Smooth muscle cell (in vitro differentiated cells): ENCODE data around the gene ABCA7. TPM values are rescaled to one million over a fixed set of nuclear protein-coding genes. Genes with fewer than 3 reads are reported as not detected.

Experiments used
- DNase-seq: peaks from one replicate; lab custom pipeline; 2025; ENCODE audit not compliant: unreplicated experiment; lab: John Stamatoyannopoulos, UW
- H2AFZ ChIP-seq: fragments of 200-600 bp; sonication (generic); 2 replicates; pipeline ENCODE4 v1.6.0; 2016; ENCODE audit warnings: antibody characterized with exemption, low read depth, mild to moderate bottlenecking
- H3F3A ChIP-seq: fragments of 200-600 bp; sonication (generic); 2 replicates; pipeline ENCODE4 v1.6.0; 2017; ENCODE audit warnings: antibody characterized with exemption, low read depth
- H3K27ac ChIP-seq: fragments of 200-600 bp; sonication (generic); 2 replicates; pipeline ENCODE4 v1.5.1; 2016; ENCODE audit warnings: low read depth, mild to moderate bottlenecking
- H3K27me3 ChIP-seq: fragments of 200-600 bp; sonication (generic); 2 replicates; pipeline ENCODE4 v1.6.1; 2016; ENCODE audit warnings: low read depth, mild to moderate bottlenecking
- H3K36me3 ChIP-seq: fragments of 200-600 bp; sonication (generic); 2 replicates; pipeline ENCODE4 v1.5.1; 2016; ENCODE audit warnings: low read depth
- H3K4me1 ChIP-seq: fragments of 200-600 bp; sonication (generic); 2 replicates; pipeline ENCODE4 v1.5.1; 2016; ENCODE audit warnings: low read depth
- H3K4me2 ChIP-seq: fragments of 200-600 bp; sonication (generic); 2 replicates; pipeline ENCODE4 v1.6.0; 2016; ENCODE audit warnings: mild to moderate bottlenecking
- H3K4me3 ChIP-seq: fragments of 200-600 bp; sonication (generic); 2 replicates; pipeline ENCODE4 v1.5.1; 2016; ENCODE audit warnings: mild to moderate bottlenecking
- H3K79me2 ChIP-seq: fragments of 200-600 bp; sonication (generic); 2 replicates; pipeline ENCODE4 v1.6.0; 2016; ENCODE audit warnings: low read depth, mild to moderate bottlenecking
- H3K9ac ChIP-seq: fragments of 200-600 bp; sonication (generic); 2 replicates; pipeline ENCODE4 v1.6.0; 2016; ENCODE audit warnings: low read depth
- H3K9me3 ChIP-seq: fragments of 200-600 bp; sonication (generic); replicated peaks from 2 replicates; pipeline ENCODE4 v1.5.1; 2016; ENCODE audit warnings: low read depth
- H4K20me1 ChIP-seq: fragments of 200-600 bp; sonication (generic); 2 replicates; pipeline ENCODE4 v1.6.0; 2016; ENCODE audit warnings: low read depth
- WGBS: methylation state at CpG from one replicate; pipeline ENCODE4 v1.1.7; 2016; ENCODE audit warnings: low lambda C conversion rate; 5-methylcytosine and 5-hydroxymethylcytosine counted together
- polyA plus RNA-seq: library from polyadenylated mRNA; unstranded; fragments of >200 nt; fragmentation: Nextera tagmentation; extraction: Ambion mirVana; gene quantifications from 2 replicates; pipeline ENCODE4 v1.2.1, GENCODE V29; 2016
- total RNA-seq: library from RNA; depleted of rRNA; stranded (reverse); fragments of >200 nt; gene quantifications from 2 replicates; pipeline ENCODE4 v1.2.3, GENCODE V29; 2014
- TF ChIP-seq, protein P1 (sequence below): fragments of 200-600 bp; sonication (generic); IDR thresholded peaks from 2 replicates; pipeline ENCODE4 v1.5.1; 2017; ENCODE audit warnings: borderline replicate concordance, mild to moderate bottlenecking, antibody characterized with exemption; ENCODE audit not compliant: insufficient read depth, poor library complexity, severe bottlenecking

Gene ABCA7
- total and polyA plus RNA-seq, 2 experiments from 2014 or later, result 4.1 to 11.8 TPM

DNA sequence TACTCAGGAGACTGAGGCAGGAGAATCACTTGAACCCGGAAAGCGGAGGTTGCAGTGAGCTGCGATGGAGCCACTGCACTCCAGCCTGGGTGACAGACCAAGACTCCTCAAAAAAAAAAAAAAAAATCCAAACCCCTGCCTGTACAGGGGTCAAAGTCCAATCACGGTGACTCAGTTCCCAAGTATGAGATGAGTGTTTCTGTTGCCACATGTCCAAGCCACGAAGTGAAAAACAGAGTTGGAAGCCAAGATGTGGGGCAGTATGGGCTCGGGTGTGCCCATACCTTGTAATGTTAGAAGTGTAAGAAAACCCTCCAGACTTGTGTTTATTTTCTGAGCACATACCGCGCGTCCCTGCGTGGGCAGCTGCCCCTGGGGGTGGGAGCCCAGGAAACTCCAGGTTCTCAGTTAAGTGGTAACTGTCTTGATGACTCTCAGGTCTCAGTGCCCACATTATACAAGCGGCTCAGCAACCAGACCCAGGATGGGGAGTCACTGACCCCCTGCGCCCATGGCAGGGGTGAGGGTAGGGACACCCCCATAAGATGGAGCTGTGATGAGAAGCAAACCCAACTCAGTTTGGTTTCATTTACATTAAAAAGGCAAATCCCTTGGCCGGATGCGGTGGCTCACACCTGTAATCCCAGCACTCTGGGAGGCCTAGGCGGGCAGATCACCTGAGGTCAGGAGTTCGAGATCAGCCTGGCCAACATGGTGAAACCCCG, 62.7 kb downstream of the ABCA7 start:
- 43% methylated on average over 17 of the region's 17 CpGs for WGBS
- TF ChIP-seq, protein P1, sequence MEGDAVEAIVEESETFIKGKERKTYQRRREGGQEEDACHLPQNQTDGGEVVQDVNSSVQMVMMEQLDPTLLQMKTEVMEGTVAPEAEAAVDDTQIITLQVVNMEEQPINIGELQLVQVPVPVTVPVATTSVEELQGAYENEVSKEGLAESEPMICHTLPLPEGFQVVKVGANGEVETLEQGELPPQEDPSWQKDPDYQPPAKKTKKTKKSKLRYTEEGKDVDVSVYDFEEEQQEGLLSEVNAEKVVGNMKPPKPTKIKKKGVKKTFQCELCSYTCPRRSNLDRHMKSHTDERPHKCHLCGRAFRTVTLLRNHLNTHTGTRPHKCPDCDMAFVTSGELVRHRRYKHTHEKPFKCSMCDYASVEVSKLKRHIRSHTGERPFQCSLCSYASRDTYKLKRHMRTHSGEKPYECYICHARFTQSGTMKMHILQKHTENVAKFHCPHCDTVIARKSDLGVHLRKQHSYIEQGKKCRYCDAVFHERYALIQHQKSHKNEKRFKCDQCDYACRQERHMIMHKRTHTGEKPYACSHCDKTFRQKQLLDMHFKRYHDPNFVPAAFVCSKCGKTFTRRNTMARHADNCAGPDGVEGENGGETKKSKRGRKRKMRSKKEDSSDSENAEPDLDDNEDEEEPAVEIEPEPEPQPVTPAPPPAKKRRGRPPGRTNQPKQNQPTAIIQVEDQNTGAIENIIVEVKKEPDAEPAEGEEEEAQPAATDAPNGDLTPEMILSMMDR, result no peak
- H2AFZ ChIP-seq, result no peak overlapping the region
- peak overlapping the region; percentile 90 for H3K27ac ChIP-seq
- peaks cover 21% of the 10 kb centered on the region for H3F3A ChIP-seq
- DNase-seq, result peak; percentile 23
- H3K9ac ChIP-seq, result peak overlapping the region; percentile 53
- H3K9me3 ChIP-seq, result no peaks in the 10 kb centered on the region
- no peaks in the 10 kb centered on the region for H3K27me3 ChIP-seq
- H3K4me3 ChIP-seq, result no peak overlapping the region
- peak overlapping the region; percentile 58 for H3K4me2 ChIP-seq
- peaks cover 14% of the 10 kb centered on the region for H3K4me1 ChIP-seq
- peaks cover 29% of the 10 kb centered on the region for H4K20me1 ChIP-seq
- no peaks in the 10 kb centered on the region for H3K36me3 ChIP-seq
- no peaks in the 10 kb centered on the region for H3K79me2 ChIP-seq

DNA sequence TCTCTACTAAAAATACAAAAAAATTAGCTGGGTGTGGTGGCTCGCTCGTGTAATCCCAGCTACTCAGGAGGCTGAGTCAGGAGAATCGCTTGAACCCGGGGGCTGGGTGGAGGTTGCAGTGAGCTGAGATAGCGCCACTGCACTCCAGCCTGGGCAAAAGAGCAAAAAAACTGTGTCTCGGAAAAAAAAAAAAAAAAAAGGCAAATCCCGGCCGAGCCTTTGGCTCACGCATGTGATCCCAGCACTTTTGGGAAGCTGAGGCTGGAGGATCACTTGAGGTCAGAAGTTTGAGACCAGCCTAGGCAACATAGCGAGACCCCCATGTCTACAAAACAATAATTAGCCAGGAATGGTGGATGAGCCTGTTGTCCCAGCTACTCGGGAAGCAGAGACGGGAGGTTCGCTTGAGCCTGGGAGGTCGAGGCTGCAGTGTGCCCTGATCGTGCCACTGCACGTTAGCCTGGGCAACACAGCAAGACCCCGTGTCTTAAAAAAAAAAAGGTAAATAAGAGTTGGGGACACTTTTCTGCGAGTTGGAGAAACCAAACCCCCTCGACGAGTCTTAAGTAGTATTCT, 63.3 kb downstream of the ABCA7 start:
- no peak overlapping the region for H2AFZ ChIP-seq
- H3F3A ChIP-seq, result peaks cover 24% of the 10 kb centered on the region
- peaks cover 32% of the 10 kb centered on the region for H4K20me1 ChIP-seq
- H3K79me2 ChIP-seq, result no peaks in the 10 kb centered on the region
- TF ChIP-seq, protein P1, result no peak
- peak overlapping the region; percentile 58 for H3K9ac ChIP-seq
- H3K4me3 ChIP-seq, result peak overlapping the region; percentile 19
- WGBS, result 57% methylated on average over 20 of the region's 20 CpGs
- H3K27me3 ChIP-seq, result no peaks in the 10 kb centered on the region
- peaks cover 14% of the 10 kb centered on the region for H3K4me1 ChIP-seq
- peak overlapping the region; percentile 56 for H3K4me2 ChIP-seq
- DNase-seq, result no peak
- peak overlapping the region; percentile 90 for H3K27ac ChIP-seq
- H3K36me3 ChIP-seq, result no peaks in the 10 kb centered on the region
- no peaks in the 10 kb centered on the region for H3K9me3 ChIP-seq

DNA sequence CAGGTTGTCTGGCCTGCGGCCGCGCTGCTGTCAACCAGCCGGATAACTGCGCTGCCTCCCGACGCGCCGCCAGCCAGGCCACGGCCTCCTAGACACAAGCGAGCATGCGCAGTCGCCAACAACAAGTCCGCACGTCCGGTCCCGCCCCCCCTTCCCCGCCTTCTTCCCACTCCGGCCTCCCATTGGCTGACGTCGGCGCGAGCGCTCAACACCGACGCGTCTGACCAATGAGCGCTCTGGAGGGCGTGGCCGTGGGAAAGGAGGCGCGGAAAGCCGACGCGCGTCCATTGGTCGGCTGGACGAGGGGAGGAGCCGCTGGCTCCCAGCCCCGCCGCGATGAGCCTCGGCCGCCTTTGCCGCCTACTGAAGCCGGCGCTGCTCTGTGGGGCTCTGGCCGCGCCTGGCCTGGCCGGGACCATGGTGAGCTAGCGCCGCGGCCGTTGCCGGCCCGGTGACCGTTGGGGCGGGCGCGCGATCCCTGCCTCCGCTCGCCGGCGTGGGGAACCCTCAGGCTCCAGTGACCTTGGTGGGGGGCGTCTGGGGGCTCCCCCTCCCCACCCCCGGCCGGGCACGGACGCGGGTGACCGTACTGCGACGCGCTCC, 63.9 kb downstream of the ABCA7 start, which contains the start of gene GPX4:
TSS of gene GPX4 (plus strand) at position 287 of the 603 bp plus-strand sequence. CDS start at position 337, 50 bp downstream.
- peak within 1 kb of the TSS; percentile 99 for H3K4me2 ChIP-seq
- 0% methylated on average over 51 of the region's 75 CpGs for WGBS
- H3K27me3 ChIP-seq, result no peaks in the 10 kb centered on the region
- H3K9ac ChIP-seq, result peak within 1 kb of the TSS; percentile 98
- H2AFZ ChIP-seq, result no peak within 1 kb of the TSS
- peaks cover 32% of the 10 kb centered on the region for H4K20me1 ChIP-seq
- TF ChIP-seq, protein P1, result no peak
- peak within 1 kb of the TSS; percentile 97 for H3K4me3 ChIP-seq
- peaks cover 24% of the 10 kb centered on the region for H3F3A ChIP-seq
- no peaks in the 10 kb centered on the region for H3K9me3 ChIP-seq
- DNase-seq, result peak; percentile 95
- H3K36me3 ChIP-seq, result no peaks in the 10 kb centered on the region
- peaks cover 14% of the 10 kb centered on the region for H3K4me1 ChIP-seq
- no peaks in the 10 kb centered on the region for H3K79me2 ChIP-seq
- H3K27ac ChIP-seq, result peak within 1 kb of the TSS; percentile 90
